MCF 10A (cell line): ENCODE measurements around the gene ANKRD44. TPM values are rescaled to one million over a fixed set of nuclear protein-coding genes. Genes with fewer than 3 reads are reported as not detected.

ENCODE experiments used
- BruUV-seq: library from RNA; stranded (reverse); fragments of 400-500 nt; replicated peaks from 2 replicates; lab custom pipeline; 2021; lab: Mats Ljungman, UMichigan
- CTCF ChIA-PET: fragments of 300-600 bp; sonication (Branson Sonifier 250); formaldehyde crosslinking; extraction: SDS; loops from one replicate; lab custom pipeline; 2021; ENCODE audit warnings: antibody characterized with exemption, inconsistent platforms; lab: Yijun Ruan, JAX
- POLR2A ChIA-PET: fragments of 300-600, 350-650 bp; sonication (Branson Sonifier 250); formaldehyde crosslinking; extraction: SDS; loops from one replicate; lab custom pipeline; 2020; ENCODE audit warnings: antibody characterized with exemption, inconsistent platforms; lab: Yijun Ruan, JAX
- DNase-seq: peaks from one replicate; pipeline ENCODE4 v3.0.0-alpha.2; 2018; ENCODE audit not compliant: unreplicated experiment
- H3K27ac Mint-ChIP-seq: one replicate; pipeline ENCODE4 v1.8.0; 2022; ENCODE audit warnings: mild to moderate bottlenecking, low read depth, mixed read lengths; ENCODE audit not compliant: unreplicated experiment
- H3K27me3 Mint-ChIP-seq: one replicate; pipeline ENCODE4 v1.8.0; 2022; ENCODE audit warnings: mixed read lengths; ENCODE audit not compliant: insufficient read depth, unreplicated experiment
- H3K36me3 Mint-ChIP-seq: one replicate; pipeline ENCODE4 v1.8.0; 2022; ENCODE audit warnings: mild to moderate bottlenecking, moderate library complexity, mixed read lengths; ENCODE audit not compliant: insufficient read depth, unreplicated experiment
- H3K4me1 Mint-ChIP-seq: one replicate; pipeline ENCODE4 v1.8.0; 2022; ENCODE audit warnings: mixed read lengths; ENCODE audit not compliant: insufficient read depth, unreplicated experiment
- H3K4me3 Mint-ChIP-seq: one replicate; pipeline ENCODE4 v1.8.0; 2022; ENCODE audit warnings: mild to moderate bottlenecking, moderate library complexity, mixed read lengths; ENCODE audit not compliant: unreplicated experiment
- H3K9me3 Mint-ChIP-seq: one replicate; pipeline ENCODE4 v1.8.0; 2022; ENCODE audit warnings: mixed read lengths; ENCODE audit not compliant: unreplicated experiment
- CTCF ChIP-seq: fragments of 200-600 bp; IDR thresholded peaks from one replicate; pipeline ENCODE4 v1.8.0; 2022; ENCODE audit warnings: antibody characterized with exemption, mild to moderate bottlenecking; ENCODE audit not compliant: unreplicated experiment
- intact Hi-C: fragments of 100-400 bp; cut with micrococcal nuclease; formaldehyde crosslinking; loops from 2 replicates; pipeline ENCODE4 v1.14.1; 2022
- total RNA-seq: library from RNA; stranded (reverse); gene quantifications from 2 replicates; pipeline ENCODE4 v1.2.3, GENCODE V29; 2022

Gene ANKRD44
- total RNA-seq, 1 experiment from 2014 or later = 6.9 TPM

GRCh38 chr2:196987649-196988364, 322.8 kb downstream of the ANKRD44 start:
- H3K4me1 Mint-ChIP-seq = peaks cover 18% of the 10 kb centered on the region
- H3K9me3 Mint-ChIP-seq = no peaks in the 10 kb centered on the region
- peak; percentile 94 for DNase-seq
- no peak for TF ChIP-seq CTCF
- H3K4me3 Mint-ChIP-seq = peak overlapping the region; percentile 65
- H3K27ac Mint-ChIP-seq = peak overlapping the region; percentile 98
- CTCF ChIA-PET = interaction anchor here (0.6 to 3.0 kb wide), 3 partner anchors 24 to 695 kb away, joined by 3 to 15 read pairs (median 3); no protein-coding TSS in a partner anchor
- intact Hi-C loops = loop anchor here (5.0 kb wide), 1 partner anchor 61 kb away; the partner anchor contains the start of gene PGAP1
- no peaks in the 10 kb centered on the region for H3K36me3 Mint-ChIP-seq
- POLR2A ChIA-PET = interaction anchor here (0.7 to 1.8 kb wide), 11 partner anchors 12 to 512 kb away, joined by 3 to 7 read pairs (median 3); partner anchors contain the start of genes GTF3C3, HSPD1 and HSPE1
- TSS peak; percentile 80 for BruUV-seq
- H3K27me3 Mint-ChIP-seq = no peaks in the 10 kb centered on the region

- Mint-ChIP-seq H3K9me3 (no peaks in the 10 kb centered on the region), H3K36me3 (no peaks in the 10 kb centered on the region), H3K4me3 (peak overlapping the region; percentile 65), H3K27me3 (no peaks in the 10 kb centered on the region), H3K27ac (peak overlapping the region; percentile 98), H3K4me1 (peaks cover 18% of the 10 kb centered on the region)
- no TSS peak for BruUV-seq
- peak; percentile 24 for DNase-seq
- no peak for TF ChIP-seq CTCF
- ChIA-PET CTCF (interaction anchor here (0.6 kb wide), 1 partner anchor 694 kb away, joined by 3 read pairs; no protein-coding TSS in a partner anchor), POLR2A (interaction anchor here (0.7 to 1.8 kb wide), 9 partner anchors 21 to 513 kb away, joined by 3 to 7 read pairs (median 3); partner anchors contain the start of genes GTF3C3, HSPD1 and HSPE1)
- intact Hi-C loops = loop anchor here (5.0 kb wide), 1 partner anchor 60 kb away; the partner anchor contains the start of gene PGAP1
Observed at GRCh38 chr2:196987298-196987648, 323.3 kb downstream of the ANKRD44 start.

- no peak for TF ChIP-seq CTCF
- CTCF ChIA-PET = interaction anchor here (0.6 to 1.2 kb wide), 4 partner anchors 26 to 908 kb away, joined by 3 to 5 read pairs (median 4); no protein-coding TSS in a partner anchor
- Mint-ChIP-seq H3K9me3 (no peaks in the 10 kb centered on the region), H3K27ac (no peak overlapping the region), H3K4me1 (peaks cover 18% of the 10 kb centered on the region), H3K4me3 (no peak overlapping the region), H3K36me3 (no peaks in the 10 kb centered on the region), H3K27me3 (no peaks in the 10 kb centered on the region)
- POLR2A ChIA-PET = interaction anchor here (0.7 to 1.4 kb wide), 2 partner anchors 58 to 692 kb away, joined by 3 to 4 read pairs; partner anchors contain the start of gene PGAP1
- BruUV-seq = no TSS peak
- no peak for DNase-seq
- intact Hi-C loops = loop anchor here (5.0 kb wide), 1 partner anchor 58 kb away; the partner anchor contains the start of gene PGAP1
Observed at GRCh38 chr2:196985511-196986183, 324.9 kb downstream of the ANKRD44 start.

- Mint-ChIP-seq H3K9me3 (no peaks in the 10 kb centered on the region), H3K36me3 (no peaks in the 10 kb centered on the region), H3K4me3 (no peak overlapping the region), H3K4me1 (peaks cover 18% of the 10 kb centered on the region), H3K27ac (no peak overlapping the region), H3K27me3 (no peaks in the 10 kb centered on the region)
- TF ChIP-seq CTCF = no peak
- CTCF ChIA-PET = interaction anchor here (0.6 to 1.1 kb wide), 4 partner anchors 9 to 907 kb away, joined by 3 to 5 read pairs (median 4); no protein-coding TSS in a partner anchor
- intact Hi-C loops = loop anchor here (5.0 kb wide), 1 partner anchor 58 kb away; the partner anchor contains the start of gene PGAP1
- no TSS peak for BruUV-seq
- POLR2A ChIA-PET = interaction anchor here (1.4 kb wide), 1 partner anchor 58 kb away, joined by 4 read pairs; the partner anchor contains the start of gene PGAP1
- DNase-seq = no peak
Observed at GRCh38 chr2:196984903-196985302, 325.7 kb downstream of the ANKRD44 start.
